Suprapubic skin (tissue), 2 donors: ENCODE results near the gene NFILZ.

ENCODE experiments used
- EP300 ChIP-seq: sonication (generic); formaldehyde crosslinking; IDR thresholded peaks from one replicate; pipeline ENCODE4 v1.6.1; 2017; ENCODE audit warnings: antibody characterized with exemption
- POLR2A ChIP-seq, 2 donors: fragments of 450-650 bp; IDR thresholded peaks; one replicate each; pipeline ENCODE4 v1.6.1; 2017; ENCODE audit warnings: antibody characterized with exemption in 2 of 2, mild to moderate bottlenecking in 2 of 2, moderate library complexity in 2 of 2

- TF ChIP-seq POLR2A (IDR thresholded peaks at IDR 0.05): no peak
- no peak for TF ChIP-seq EP300
Observed at GRCh38 chr19:8592231-8593009, 38.0 kb upstream of the NFILZ start.
